ENCODE data around the gene TOB1.

DNA sequence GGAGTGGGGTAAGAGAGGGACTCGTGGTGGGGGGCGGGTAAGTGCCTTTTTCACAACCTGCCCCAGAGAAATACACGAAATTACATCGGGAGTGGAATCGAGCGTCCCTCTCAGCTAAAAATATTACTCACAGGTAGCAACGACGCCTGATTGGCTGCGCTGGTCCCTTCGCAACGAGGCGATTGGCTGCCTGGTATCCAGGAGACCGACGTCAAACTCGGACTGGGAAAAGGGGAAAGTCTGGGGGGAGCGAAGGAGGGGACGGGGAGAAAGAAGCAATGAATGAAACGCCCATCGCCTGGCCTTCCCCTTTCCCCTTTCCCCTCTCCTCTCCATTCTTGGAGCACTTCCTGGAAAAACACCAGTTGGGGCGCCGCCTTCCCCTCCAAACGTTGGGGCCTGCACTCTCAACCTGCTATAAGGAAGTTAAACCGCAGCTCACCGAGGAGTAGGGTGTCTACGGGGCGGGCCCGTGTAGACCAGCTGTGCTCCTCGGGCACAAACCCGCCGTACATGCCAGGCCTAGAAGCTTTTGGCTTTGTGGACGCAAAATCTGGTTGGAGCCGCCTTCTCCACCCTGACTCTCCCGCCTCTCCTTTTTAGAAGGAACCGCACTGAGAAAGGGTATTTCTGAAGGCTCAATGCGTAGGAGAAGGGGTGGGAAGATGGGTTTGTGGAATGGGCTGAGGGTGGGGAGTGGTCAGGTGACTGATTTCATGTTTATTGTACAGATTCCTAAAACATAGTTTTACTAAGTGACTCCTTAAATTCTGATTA, 1.4 kb upstream of the TOB1 start:
- no peak for TF ChIP-seq CTCF (tag by site-specific recombination; IDR thresholded peaks at IDR 0.05)
- peak; percentile 75 for TF ChIP-seq SP7 (tag by site-specific recombination; IDR thresholded peaks at IDR 0.05)
- no peak for TF ChIP-seq YY1 (tag by site-specific recombination; IDR thresholded peaks at IDR 0.05)
- no peak for TF ChIP-seq ZNF596 (tag by site-specific recombination; IDR thresholded peaks at IDR 0.05)
- TF ChIP-seq ZBTB1 (tag by site-specific recombination; IDR thresholded peaks at IDR 0.05): no peak
- no peak for TF ChIP-seq ZNF184 (tag by site-specific recombination; IDR thresholded peaks at IDR 0.05)

Measured in HEK293 (cell line).